GM23338 (cell line): ENCODE measurements around the gene MBNL1. TPM values are rescaled to one million over a fixed set of nuclear protein-coding genes. Genes with fewer than 3 reads are reported as not detected.

Source experiments
- ATAC-seq: fragments of 200-7000 bp; cut with Tn5 transposase; 3 replicates; pipeline ENCODE4 v1.9.1; 2020
- DNase-seq: peaks from one replicate; pipeline ENCODE4 v3.0.0-alpha.2; 2015; ENCODE audit warnings: low spot score
- H2AFZ ChIP-seq: fragments of 200-600 bp; sonication (generic); 2 replicates; pipeline ENCODE4 v1.8.0; 2016; ENCODE audit warnings: antibody characterized with exemption, mild to moderate bottlenecking, moderate library complexity
- H3F3A ChIP-seq: fragments of 200-600 bp; sonication (generic); replicated peaks from 2 replicates; pipeline ENCODE4 v1.8.0; 2017; ENCODE audit warnings: antibody characterized with exemption, mixed run types, low read depth
- H3K27ac ChIP-seq: fragments of 200-600 bp; sonication (generic); 2 replicates; pipeline ENCODE4 v1.6.1; 2016; ENCODE audit warnings: low read depth
- H3K27me3 ChIP-seq: fragments of 200-600 bp; sonication (generic); 2 replicates; pipeline ENCODE4 v1.8.0; 2016; ENCODE audit warnings: mild to moderate bottlenecking, mixed run types, moderate library complexity; ENCODE audit not compliant: insufficient read depth
- H3K36me3 ChIP-seq: fragments of 200-600 bp; sonication (generic); 2 replicates; pipeline ENCODE4 v1.8.0; 2016; ENCODE audit warnings: mild to moderate bottlenecking; ENCODE audit not compliant: insufficient read depth
- H3K4me1 ChIP-seq: fragments of 200-600 bp; sonication (generic); 2 replicates; pipeline ENCODE4 v1.8.0; 2016; ENCODE audit warnings: mild to moderate bottlenecking, moderate library complexity; ENCODE audit not compliant: insufficient read depth
- H3K4me2 ChIP-seq: fragments of 200-600 bp; sonication (generic); 2 replicates; pipeline ENCODE4 v1.7.1; 2017; ENCODE audit warnings: mixed run types
- H3K4me3 ChIP-seq: fragments of 200-600 bp; sonication (generic); 2 replicates; pipeline ENCODE4 v1.6.1; 2016; ENCODE audit warnings: mixed run types
- H3K79me2 ChIP-seq: fragments of 200-600 bp; sonication (generic); replicated peaks from 2 replicates; pipeline ENCODE4 v1.8.0; 2017; ENCODE audit warnings: mild to moderate bottlenecking; ENCODE audit not compliant: insufficient read depth
- H3K9me2 ChIP-seq: fragments of 200-600 bp; sonication (generic); 2 replicates; pipeline ENCODE4 v1.8.0; 2017; ENCODE audit not compliant: insufficient read depth
- H4K20me1 ChIP-seq: fragments of 200-600 bp; sonication (generic); replicated peaks from 2 replicates; pipeline ENCODE4 v1.8.0; 2017; ENCODE audit warnings: mild to moderate bottlenecking; ENCODE audit not compliant: insufficient read depth
- H3K27ac Mint-ChIP-seq: 2 replicates; pipeline ENCODE4 v1.8.0; 2020; ENCODE audit warnings: inconsistent platforms, mild to moderate bottlenecking, moderate library complexity, mixed read lengths
- H3K27me3 Mint-ChIP-seq: 3 replicates; pipeline ENCODE4 v1.8.0; 2022; ENCODE audit warnings: low read depth, mild to moderate bottlenecking, moderate library complexity, mixed read lengths, inconsistent platforms; ENCODE audit not compliant: insufficient read depth, poor library complexity
- H3K36me3 Mint-ChIP-seq: 3 replicates; pipeline ENCODE4 v1.8.0; 2021; ENCODE audit warnings: low read depth, mild to moderate bottlenecking, inconsistent platforms, moderate library complexity, mixed read lengths
- H3K4me1 Mint-ChIP-seq: 3 replicates; pipeline ENCODE4 v1.8.0; 2020; ENCODE audit warnings: mild to moderate bottlenecking, inconsistent platforms, mixed read lengths
- H3K4me3 Mint-ChIP-seq: 3 replicates; pipeline ENCODE4 v1.8.0; 2021; ENCODE audit warnings: moderate library complexity, mild to moderate bottlenecking, inconsistent platforms, mixed read lengths
- H3K9me3 Mint-ChIP-seq: 3 replicates; pipeline ENCODE4 v1.8.0; 2020; ENCODE audit warnings: moderate library complexity, mild to moderate bottlenecking, inconsistent platforms, mixed read lengths
- CTCF ChIP-seq, 2 experiments: fragments of 200-600 bp in 1 of 2; sonication (generic) in 1 of 2; conservative IDR thresholded peaks; 2 replicates each; pipeline versions ENCODE4 v1.5.1 to v1.6.1; 2016 to 2017; ENCODE audit warnings: antibody characterized with exemption in 2 of 2, low read depth in 2 of 2, mild to moderate bottlenecking in 2 of 2, moderate library complexity in 1 of 2
- EZH2 ChIP-seq: fragments of 200-600 bp; sonication (generic); IDR thresholded peaks from one replicate; pipeline ENCODE4 v1.8.0; 2017; ENCODE audit warnings: antibody characterized with exemption, mild to moderate bottlenecking, low read depth; ENCODE audit not compliant: unreplicated experiment
- EZH2phosphoT487 ChIP-seq: fragments of 200-600 bp; sonication (generic); IDR thresholded peaks from one replicate; pipeline ENCODE4 v1.8.1; 2018; ENCODE audit warnings: antibody characterized with exemption; ENCODE audit not compliant: unreplicated experiment
- JUNB ChIP-seq: IDR thresholded peaks from one replicate; pipeline ENCODE4 v1.6.1; 2016; ENCODE audit warnings: antibody characterized with exemption; ENCODE audit not compliant: unreplicated experiment
- NANOG ChIP-seq: IDR thresholded peaks from 2 replicates; pipeline ENCODE4 v1.6.1; 2016; ENCODE audit warnings: antibody characterized with exemption, borderline replicate concordance
- POLR2AphosphoS5 ChIP-seq: IDR thresholded peaks from 2 replicates; pipeline ENCODE4 v1.6.1; 2016; ENCODE audit warnings: antibody characterized with exemption, low read depth
- ZNF114 ChIP-seq: fragments of 250-450 bp; sonication (Bioruptor Pico); IDR thresholded peaks from 2 replicates; pipeline ENCODE4 v1.5.0; 2020; ENCODE audit warnings: mild to moderate bottlenecking, moderate library complexity
- ZNF331 ChIP-seq: fragments of 250-450 bp; sonication (Bioruptor Pico); IDR thresholded peaks from 2 replicates; pipeline ENCODE4 v1.5.0; 2020; ENCODE audit warnings: low read depth, mild to moderate bottlenecking, moderate library complexity
- ZNF462 ChIP-seq: fragments of 250-450 bp; sonication (Bioruptor Pico); IDR thresholded peaks from 2 replicates; pipeline ENCODE4 v1.5.0; 2020; ENCODE audit warnings: mild to moderate bottlenecking, moderate library complexity
- polyA plus RNA-seq: library from polyadenylated mRNA; unstranded; fragments of >200 nt; fragmentation: Nextera tagmentation; extraction: Ambion mirVana; gene quantifications from 2 replicates; pipeline ENCODE4 v1.2.1, GENCODE V29; 2016
- total RNA-seq: library from RNA; depleted of rRNA; stranded (reverse); fragments of >200 nt; shearing (Covaris generic); gene quantifications from 2 replicates; pipeline ENCODE4 v1.2.3, GENCODE V29; 2014
- TF ChIP-seq, protein P1 (sequence below): IDR thresholded peaks from 2 replicates; pipeline ENCODE4 v1.6.1; 2016; ENCODE audit warnings: antibody characterized with exemption
- TF ChIP-seq, protein P2 (sequence below): IDR thresholded peaks from one replicate; pipeline ENCODE4 v1.6.1; 2018; ENCODE audit warnings: antibody characterized with exemption; ENCODE audit not compliant: unreplicated experiment

Gene MBNL1
- total and polyA plus RNA-seq, 2 experiments from 2014 or later: 9.4 to 23.2 TPM

- TF ChIP-seq, protein P1, sequence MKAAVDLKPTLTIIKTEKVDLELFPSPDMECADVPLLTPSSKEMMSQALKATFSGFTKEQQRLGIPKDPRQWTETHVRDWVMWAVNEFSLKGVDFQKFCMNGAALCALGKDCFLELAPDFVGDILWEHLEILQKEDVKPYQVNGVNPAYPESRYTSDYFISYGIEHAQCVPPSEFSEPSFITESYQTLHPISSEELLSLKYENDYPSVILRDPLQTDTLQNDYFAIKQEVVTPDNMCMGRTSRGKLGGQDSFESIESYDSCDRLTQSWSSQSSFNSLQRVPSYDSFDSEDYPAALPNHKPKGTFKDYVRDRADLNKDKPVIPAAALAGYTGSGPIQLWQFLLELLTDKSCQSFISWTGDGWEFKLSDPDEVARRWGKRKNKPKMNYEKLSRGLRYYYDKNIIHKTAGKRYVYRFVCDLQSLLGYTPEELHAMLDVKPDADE: no peak
- no peak for TF ChIP-seq EZH2phosphoT487
- TF ChIP-seq, protein P2, sequence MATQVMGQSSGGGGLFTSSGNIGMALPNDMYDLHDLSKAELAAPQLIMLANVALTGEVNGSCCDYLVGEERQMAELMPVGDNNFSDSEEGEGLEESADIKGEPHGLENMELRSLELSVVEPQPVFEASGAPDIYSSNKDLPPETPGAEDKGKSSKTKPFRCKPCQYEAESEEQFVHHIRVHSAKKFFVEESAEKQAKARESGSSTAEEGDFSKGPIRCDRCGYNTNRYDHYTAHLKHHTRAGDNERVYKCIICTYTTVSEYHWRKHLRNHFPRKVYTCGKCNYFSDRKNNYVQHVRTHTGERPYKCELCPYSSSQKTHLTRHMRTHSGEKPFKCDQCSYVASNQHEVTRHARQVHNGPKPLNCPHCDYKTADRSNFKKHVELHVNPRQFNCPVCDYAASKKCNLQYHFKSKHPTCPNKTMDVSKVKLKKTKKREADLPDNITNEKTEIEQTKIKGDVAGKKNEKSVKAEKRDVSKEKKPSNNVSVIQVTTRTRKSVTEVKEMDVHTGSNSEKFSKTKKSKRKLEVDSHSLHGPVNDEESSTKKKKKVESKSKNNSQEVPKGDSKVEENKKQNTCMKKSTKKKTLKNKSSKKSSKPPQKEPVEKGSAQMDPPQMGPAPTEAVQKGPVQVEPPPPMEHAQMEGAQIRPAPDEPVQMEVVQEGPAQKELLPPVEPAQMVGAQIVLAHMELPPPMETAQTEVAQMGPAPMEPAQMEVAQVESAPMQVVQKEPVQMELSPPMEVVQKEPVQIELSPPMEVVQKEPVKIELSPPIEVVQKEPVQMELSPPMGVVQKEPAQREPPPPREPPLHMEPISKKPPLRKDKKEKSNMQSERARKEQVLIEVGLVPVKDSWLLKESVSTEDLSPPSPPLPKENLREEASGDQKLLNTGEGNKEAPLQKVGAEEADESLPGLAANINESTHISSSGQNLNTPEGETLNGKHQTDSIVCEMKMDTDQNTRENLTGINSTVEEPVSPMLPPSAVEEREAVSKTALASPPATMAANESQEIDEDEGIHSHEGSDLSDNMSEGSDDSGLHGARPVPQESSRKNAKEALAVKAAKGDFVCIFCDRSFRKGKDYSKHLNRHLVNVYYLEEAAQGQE: no peak
Observed at GRCh38 chr3:152226176-152226575, 42.6 kb upstream of the MBNL1 start (continued).

GRCh38 chr3:152227027-152227426 is 41.7 kb upstream of the MBNL1 start:
- Histone ChIP-seq H3K27me3 (no peaks in the 10 kb centered on the region), H3K4me1 (no peaks in the 10 kb centered on the region), H3K36me3 (no peaks in the 10 kb centered on the region), H3K9me2 (no peaks in the 10 kb centered on the region), H3F3A (no peaks in the 10 kb centered on the region), H2AFZ (no peak overlapping the region), H3K4me2 (no peak overlapping the region), H3K27ac (no peak overlapping the region), H4K20me1 (no peaks in the 10 kb centered on the region), H3K4me3 (no peak overlapping the region), H3K79me2 (no peaks in the 10 kb centered on the region)
- H3K9me3 Mint-ChIP-seq: no peaks in the 10 kb centered on the region
- ATAC-seq (no peak), DNase-seq (no peak)
- no peak overlapping the region for H3K4me3 Mint-ChIP-seq
- peaks cover 1% of the 10 kb centered on the region for H3K27me3 Mint-ChIP-seq
- TF ChIP-seq, protein P1: no peak
- no peak for TF ChIP-seq EZH2
- TF ChIP-seq CTCF (conservative IDR thresholded peaks at IDR 0.05; ENCODE audit: low read depth in 2 of 2): no peak
- no peak for TF ChIP-seq POLR2AphosphoS5
- no peak for TF ChIP-seq JUNB
- TF ChIP-seq EZH2phosphoT487: no peak
- no peak for TF ChIP-seq ZNF462 (CRISPR knock-in tag)
- TF ChIP-seq NANOG: no peak
- TF ChIP-seq ZNF114 (CRISPR knock-in tag): no peak
- no peak for TF ChIP-seq ZNF331 (CRISPR knock-in tag)
- H3K27ac Mint-ChIP-seq: no peak overlapping the region
- H3K36me3 Mint-ChIP-seq: no peaks in the 10 kb centered on the region
- no peaks in the 10 kb centered on the region for H3K4me1 Mint-ChIP-seq
